GM18498 (cell line): Measurements from ENCODE around the gene P4HB.

Experiments
- ATAC-seq: cut with Tn5 transposase; IDR thresholded peaks from one replicate; pipeline ENCODE4 v1.9.1; 2021; ENCODE audit warnings: mild to moderate bottlenecking, moderate library complexity; ENCODE audit not compliant: unreplicated experiment

Gene P4HB

DNA sequence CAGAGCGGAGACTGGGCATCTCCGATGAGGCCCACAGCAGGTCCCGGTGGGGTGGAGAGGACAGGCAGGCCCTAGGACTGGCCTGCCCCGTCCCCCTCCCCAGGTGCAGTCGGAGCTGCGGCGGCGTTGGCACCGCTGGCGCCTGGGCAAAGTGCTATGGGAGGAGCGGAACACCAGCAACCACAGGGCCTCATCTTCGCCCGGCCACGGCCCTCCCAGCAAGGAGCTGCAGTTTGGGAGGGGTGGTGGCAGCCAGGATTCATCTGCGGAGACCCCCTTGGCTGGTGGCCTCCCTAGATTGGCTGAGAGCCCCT is 47.0 kb downstream of the P4HB start:
- no peak for ATAC-seq

DNA sequence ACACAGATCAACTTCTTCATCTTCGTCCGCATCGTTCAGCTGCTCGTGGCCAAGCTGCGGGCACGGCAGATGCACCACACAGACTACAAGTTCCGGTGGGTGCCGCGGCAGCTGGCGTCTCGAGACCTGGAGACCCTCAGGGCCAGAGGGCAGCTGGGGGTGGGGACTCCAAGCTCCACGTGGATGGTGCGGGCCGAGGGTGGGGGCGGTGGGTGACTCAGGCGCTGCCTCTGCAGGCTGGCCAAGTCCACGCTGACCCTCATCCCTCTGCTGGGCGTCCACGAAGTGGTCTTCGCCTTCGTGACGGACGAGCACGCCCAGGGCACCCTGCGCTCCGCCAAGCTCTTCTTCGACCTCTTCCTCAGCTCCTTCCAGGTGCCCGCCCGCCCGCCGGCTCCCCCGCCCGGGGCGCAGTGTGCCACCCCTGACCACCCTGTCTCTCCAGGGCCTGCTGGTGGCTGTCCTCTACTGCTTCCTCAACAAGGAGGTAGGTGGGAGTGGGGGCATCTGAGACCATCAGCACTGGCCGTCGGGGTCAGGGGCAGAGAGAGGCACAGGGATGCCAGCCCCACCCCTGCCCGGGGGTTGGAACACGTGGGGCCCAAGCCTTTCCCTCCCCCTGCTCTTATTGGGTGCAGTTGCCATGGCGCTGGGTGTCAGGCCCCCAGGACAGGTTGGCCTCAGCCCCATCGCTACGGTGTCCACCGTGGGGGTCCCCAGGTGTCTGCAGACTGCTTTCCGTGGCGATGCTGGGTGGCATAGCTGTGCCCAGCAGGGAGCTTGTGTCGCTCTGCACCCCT is 47.6 kb downstream of the P4HB start:
- ATAC-seq = no peak

DNA sequence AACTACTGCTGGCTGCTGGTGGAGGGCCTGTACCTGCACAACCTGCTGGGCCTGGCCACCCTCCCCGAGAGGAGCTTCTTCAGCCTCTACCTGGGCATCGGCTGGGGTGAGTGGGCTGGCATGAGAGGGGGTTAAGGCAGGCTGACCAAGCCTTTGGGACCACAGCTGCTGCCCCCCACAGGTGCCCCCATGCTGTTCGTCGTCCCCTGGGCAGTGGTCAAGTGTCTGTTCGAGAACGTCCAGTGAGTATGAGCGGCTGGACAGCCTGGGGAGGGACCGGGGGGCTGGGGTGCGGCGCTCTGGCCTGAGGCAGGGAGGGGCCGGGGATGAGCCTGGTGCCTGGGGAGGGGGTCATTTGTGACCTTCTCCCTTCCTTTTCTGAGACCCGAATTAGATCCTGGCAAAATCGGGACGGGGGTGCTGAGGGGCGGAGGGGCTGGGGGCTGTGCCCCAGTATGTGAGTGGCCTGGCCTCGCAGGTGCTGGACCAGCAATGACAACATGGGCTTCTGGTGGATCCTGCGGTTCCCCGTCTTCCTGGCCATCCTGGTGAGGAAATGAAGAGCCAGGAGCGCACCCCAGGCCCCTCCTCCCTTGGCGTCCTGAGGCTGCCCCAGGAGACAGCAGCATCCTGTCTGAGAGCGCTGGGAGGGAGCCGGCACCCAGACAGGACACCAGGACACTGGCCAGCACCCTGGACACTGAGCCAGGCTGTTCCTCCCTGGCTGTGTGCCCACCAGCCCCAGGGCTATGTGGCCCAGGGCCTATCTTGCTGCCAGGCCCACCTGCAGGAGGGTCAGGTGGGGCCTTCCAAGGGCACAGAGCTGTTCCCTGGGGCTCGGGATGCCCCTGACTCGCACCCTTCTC is 48.4 kb downstream of the P4HB start:
- ATAC-seq = no peak

DNA sequence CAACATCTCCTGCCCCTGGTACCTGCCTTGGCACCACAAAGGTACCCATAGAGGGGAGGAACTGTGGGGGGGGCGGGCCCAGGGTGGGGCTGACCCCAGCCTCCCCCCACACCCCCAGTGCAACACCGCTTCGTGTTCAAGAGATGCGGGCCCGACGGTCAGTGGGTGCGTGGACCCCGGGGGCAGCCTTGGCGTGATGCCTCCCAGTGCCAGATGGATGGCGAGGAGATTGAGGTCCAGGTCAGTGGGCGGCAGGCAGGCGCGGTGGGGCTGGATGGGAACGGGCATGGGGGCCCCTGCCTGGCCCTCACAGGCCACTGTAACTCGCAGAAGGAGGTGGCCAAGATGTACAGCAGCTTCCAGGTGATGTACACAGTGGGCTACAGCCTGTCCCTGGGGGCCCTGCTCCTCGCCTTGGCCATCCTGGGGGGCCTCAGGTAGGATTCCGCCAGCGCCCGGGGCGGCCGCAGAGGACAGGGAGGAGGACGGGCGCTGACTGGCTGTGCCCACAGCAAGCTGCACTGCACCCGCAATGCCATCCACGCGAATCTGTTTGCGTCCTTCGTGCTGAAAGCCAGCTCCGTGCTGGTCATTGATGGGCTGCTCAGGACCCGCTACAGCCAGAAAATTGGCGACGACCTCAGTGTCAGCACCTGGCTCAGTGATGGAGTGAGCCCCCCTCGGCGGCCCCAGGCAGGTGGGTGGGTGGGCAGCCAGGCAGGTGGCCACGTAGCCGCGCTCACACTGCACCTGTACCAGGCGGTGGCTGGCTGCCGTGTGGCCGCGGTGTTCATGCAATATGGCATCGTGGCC is 49.2 kb downstream of the P4HB start:
- no peak for ATAC-seq

DNA sequence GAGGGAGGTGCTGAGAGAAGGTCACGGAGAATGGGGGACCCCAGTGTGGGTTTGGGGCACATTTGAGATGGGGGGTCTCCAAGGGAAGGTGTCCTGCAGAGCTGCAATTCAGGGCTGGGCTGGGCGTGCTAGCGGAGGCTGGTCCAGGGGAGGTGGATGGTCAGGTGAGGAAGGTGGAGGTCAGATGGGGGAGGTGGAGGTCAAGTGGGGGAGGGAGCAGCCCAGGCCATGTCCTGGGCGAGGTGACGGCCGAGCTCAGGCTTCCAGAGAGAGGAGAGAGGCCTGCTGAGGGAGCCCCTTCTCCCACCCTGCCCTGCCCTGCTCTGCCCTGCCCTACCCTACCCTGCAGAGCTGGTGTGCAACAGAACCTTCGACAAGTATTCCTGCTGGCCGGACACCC is 49.9 kb downstream of the P4HB start:
- ATAC-seq = no peak

DNA sequence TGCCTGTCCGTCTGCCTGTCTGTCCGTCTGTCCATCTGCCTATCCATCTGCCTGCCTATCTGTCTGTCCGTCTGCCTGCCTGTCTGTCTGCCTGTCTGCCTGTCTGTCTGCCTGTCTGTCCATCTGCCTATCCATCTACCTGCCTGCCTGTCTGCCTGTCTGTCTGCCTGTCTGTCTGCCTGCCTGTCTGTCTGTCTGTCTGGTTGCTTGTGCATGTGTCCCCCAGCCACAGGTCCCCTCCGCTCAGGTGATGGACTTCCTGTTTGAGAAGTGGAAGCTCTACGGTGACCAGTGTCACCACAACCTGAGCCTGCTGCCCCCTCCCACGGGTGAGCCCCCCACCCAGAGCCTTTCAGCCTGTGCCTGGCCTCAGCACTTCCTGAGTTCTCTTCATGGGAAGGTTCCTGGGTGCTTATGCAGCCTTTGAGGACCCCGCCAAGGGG is 50.8 kb downstream of the P4HB start:
- ATAC-seq = no peak

DNA sequence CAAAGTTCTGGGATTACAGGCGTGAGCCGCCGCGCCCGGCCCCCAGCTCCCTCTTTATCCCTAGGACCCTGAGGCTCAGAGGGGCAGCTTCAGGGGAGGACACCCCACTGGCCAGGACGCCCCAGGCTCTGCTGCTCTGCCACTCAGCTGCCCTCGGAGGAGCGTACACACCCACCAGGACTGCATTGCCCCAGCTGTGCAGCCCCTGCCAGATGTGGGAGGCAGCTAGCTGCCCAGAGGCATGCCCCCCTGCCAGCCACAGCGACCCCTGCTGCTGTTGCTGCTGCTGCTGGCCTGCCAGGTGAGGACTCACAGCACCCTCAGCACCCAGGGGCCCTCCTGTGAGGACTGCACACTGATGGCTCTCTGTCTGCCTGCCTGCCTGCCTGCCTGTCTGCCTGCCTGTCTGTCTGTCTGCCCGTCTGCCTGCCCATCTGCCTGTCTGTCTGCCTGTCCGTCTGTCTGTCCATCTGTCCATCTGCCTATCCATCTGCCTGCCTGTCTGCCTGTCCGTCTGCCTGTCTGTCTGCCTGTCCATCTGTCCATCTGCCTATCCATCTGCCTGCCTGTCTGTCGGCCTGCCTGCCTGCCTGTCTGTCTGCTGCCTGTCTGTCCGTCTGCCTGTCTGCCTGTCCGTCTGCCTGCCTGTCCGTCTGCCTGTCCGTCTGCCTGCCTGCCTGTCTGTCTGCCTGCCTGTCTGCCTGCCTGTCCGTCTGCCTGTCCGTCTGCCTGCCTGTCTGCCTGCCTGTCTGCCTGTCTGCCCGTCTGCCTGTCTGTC is 51.4 kb downstream of the P4HB start:
- ATAC-seq = no peak

DNA sequence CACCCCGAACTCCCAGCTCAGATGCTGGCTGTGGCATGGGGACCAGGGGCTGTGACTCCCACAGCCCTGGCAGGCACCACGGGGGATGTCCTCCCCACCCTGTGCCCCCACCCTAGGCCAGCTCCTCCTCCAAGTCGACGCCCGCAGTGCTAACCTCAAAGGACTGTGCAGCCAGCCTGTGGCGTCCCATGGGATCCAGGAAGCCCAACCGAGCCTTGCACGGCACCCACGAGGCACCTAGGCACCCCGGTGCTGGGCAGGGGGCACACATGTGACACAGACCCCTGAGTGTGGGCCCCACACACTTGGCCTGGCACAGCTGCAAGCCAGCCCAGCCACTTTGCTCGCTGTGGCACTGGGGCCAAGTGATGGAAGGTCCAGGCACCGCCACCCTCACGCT is 52.5 kb downstream of the P4HB start:
- ATAC-seq = no peak

DNA sequence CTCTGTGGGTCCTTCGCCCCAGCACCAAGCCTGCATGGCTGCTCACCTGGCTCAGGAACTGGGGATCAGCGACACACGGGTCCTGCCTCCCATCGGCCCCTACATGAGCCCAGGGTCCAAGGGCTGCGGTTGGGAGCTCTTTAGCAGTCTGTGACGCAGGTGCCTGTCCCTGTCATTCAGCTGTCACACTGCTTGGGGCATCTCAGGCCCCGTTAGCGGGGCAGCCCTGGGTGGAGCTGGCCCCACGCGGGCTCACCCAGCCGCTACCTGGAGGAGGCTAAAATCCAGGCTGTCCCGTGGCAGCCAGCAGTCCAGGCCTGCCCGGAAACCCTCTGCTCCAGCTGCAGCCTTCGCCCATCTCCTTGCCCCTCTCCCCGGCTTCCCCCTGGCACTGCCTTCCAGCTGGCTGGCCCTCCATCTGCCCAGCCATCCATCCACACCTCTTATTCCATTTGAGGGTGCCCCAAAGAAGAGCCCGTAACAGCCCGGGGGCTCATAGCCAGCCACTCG is 53.1 kb downstream of the P4HB start:
- ATAC-seq = no peak

DNA sequence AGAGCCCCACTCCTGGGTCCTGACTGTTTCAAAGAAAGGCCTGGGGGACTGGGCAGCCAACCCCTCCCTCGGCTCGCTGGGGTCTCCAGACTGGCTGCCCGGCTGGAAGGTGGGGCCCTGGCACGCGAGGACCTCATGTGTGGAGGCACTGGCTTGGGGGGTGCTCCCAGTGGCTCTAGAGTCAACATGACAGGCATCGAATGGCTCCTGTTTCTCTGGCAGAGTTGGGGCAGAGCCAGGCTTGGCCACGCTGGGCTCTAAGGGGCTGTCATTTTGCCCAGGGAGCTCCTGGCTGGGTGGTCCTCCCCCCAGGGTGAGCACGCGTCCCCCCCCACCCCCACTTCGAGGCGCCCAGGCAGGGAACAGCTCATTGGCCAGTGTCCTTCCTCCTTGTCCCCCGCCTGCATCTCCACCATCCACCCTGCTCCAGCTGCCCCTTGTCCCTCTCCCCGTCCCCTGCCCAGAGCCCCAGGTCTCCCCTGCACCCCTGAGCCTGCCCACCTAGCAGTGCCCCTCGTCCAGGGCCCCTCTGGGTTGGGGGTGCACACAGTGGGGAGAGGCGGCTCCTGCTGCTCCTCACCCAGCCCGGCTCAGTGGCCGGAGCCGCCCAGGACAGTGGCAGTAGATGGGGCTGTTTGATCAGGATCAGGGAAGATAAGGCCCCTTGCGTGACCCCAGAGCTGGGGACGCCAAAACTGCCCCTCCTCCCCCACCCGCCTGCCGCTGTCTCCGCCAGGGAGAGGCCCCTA is 53.7 kb downstream of the P4HB start:
- no peak for ATAC-seq

DNA sequence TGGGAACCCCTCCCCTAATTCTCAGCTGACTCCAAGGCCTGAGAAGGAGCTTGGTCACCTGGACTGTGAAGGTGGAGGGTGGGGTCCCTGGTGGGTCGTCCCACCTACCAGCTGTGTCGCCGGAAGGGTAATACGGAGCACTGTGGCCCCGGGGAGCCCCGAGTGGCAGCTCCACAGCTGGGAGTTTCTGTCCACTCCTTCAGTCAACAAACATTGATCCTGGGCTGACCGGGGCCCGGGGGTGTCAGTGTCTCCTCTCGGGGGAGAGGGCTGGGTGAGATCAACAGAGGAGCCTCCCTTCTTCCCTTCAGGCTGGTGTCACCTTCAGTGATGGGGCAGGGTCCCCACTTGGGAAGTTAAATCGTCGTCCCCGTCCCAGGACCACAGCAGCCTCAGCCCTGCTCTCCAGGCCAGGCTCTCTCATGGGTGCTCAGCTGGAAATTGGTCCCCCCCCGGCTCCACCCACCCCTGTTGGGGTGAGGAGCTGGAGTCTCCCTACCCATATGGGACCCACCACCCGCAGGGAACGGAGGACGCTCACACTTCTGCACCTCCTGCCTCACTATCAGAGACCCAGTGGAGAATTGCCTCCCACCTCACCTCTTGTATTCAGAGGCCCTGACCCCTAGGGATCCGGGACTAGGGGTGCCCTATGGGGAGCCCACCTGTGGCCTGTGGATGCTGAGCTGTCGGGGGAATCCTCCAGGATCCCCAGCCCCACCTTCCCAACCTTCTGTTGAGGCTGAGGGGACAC is 54.5 kb downstream of the P4HB start:
- no peak for ATAC-seq

DNA sequence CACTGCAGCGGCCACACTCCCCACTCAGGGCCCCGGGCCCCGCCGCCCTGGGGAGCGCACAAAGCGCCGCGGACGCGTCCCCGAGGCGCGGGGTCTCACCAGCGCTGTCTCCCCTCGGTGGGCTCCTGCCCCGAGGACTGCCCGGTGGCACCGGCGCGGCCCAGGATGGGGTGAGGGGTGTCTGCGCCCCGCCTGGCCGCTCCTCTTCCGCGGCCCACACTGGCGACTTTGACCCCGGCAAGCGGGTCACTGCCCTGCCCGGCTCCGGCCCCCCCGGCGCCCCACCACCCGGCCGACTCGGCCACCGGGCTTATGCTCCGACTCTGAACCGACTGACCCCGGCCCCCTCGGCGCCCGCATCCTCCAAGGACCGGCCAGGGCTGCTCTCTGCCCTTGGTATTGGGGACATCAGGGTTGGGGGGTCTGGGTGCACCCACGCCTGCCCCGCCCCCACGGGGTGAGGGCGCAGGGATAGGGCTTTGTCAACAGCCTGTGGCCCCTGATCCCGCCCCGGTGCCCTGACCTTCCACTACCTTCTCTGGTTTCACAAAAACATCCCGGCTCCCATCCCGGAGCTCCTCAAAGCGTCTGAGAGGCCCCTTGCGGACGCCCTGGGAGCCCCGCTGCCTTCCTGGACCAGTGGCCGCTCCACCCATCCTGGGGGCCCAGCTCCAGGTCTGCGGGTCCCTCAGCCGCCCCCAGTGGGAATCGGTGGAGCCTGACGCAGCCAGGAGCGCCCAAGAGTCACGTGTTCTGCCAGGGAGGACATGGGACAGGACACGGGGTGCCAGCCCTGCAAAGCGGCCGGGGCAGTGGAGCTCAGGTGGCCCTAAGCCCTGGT is 55.6 kb downstream of the P4HB start:
- no peak for ATAC-seq

DNA sequence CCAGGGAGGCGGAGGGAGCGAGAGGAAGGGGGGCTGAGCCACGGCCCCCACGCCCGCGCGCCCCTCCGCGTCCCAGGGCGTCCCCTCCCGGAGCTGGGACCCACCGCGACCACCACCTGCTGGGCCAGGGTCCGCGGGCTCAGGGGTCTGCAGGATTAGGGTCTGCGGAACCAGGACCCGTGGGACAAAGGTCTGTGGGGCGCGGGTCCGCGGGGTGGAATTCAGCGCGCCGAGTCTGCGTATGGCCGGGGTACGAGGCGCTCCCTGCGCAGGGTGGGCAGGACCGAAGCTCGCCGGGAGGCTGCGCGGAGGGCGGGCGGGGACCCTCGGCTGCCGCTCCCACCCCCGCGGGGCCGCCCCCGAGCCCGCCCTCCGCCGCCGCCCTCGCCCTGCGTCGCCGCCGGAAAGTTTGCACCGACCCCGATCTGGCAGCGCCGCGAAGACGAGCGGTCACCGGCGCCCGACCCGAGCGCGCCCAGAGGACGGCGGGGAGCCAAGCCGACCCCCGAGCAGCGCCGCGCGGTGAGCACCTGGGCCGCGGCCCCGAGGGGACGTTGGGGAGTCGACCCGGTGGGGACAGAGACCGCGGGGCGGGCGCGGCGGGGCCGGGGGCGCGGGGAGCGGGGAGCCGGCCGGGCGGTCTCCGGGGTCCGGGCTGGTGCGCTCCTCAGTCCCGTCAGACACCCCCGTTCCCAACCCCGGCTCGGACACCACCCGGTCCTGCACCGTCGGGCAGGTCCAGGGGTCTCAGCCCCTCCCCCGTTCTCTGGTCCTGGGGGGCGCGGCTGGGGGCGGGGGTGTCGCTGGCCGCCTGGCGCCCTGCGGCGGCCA is 56.4 kb downstream of the P4HB start, which contains the start of gene GCGR:
Gene GCGR, plus strand, starts transcription at position 423 of the 831 bp plus-strand sequence. CDS start 4,869 bp downstream, outside the sequence.
- ATAC-seq = no peak

DNA sequence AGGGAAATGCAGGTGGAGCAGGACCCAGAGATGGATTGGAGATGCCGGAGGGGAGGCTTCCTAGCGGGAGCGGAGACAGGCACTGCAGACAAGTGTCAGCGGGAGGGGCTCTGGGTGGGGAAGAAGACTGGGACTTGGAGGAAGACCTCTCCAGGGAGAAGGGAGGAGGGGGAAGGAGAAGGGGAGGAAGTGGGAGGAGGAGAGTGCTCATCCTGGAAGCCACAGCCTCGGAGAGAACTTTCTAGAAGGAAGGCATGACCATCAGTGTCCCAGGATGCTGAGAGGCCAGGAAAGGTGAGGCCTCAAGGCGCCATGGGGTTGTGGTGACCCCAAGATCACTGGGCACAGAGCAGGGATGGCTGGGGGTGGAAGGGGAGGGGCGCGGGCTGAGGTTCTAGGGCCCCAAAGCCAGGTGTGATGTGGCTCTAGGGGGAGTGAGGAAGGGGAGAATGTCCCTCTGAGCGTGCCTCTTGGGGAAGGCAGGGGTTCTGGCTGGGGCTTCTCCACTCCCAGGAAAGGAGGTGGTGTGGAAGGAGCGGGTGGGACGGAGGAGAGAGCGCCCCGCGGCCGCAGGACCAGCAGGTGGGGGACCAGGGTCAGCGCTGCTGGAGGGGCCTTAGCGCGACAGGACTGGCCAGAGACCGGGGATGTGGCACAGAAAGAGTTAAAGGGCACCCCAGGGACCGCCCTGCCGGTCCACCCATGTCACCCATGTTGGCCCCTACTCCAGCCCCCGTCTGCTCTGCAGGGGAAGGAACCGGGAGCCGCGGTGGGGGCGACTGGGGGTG is 57.3 kb downstream of the P4HB start:
- no peak for ATAC-seq

DNA sequence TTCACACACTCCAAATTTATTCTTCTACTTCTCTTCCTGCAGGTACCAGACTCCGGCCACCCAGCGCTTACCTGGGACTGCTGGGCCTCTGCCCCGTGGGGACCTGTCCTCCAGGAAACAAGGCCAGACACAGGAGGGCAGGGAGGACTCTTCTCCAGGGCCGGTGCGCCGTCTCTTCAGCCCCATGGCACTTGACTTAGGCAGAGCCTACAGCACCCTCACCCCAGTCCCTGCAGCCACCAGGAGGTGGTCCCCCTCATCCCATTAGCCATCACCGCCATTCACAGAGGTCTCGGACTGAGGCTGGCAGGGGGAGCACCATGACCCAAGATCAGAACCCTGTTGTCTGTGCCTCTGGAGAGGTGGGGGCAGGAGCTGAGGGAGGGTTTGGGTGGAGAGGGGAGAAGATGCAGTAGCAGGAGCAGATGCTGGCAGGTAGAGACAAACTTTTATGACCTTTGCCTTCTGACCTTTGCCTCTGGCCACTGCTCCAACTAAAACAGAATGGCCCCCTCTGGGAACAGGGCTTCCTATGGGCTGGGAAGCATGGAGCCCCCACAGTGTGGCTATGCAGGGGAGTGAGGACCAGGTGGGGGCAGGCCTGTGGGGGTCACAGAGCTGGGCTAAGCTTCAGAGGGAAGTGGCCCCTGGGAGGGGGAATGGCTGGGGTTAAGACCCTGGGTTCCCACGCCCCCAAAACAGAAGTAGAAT is 58.1 kb downstream of the P4HB start:
- no peak for ATAC-seq

DNA sequence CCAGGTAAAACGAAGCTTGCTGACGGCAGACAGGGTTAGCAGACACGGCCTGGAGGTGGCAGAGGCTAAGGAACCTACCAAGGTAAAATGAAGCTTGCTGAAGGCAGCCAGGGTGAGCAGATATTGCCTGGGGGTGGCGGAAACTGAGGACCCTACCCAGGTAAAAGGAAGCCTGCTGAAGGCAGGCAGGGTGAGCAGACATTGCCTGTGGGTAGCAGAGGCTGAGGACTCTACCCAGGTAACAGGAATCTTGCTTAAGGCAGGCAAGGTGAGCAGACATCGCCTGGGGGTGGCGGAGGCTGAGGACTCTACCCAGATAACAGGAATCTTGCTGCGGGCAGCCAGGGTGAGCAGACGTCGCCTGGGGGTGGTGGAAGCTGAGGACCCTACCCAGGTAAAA is 59.0 kb downstream of the P4HB start:
- no peak for ATAC-seq
